ENCODE data around the gene PLXNA4. TPM values are rescaled to one million over a fixed set of nuclear protein-coding genes. Genes with fewer than 3 reads are reported as not detected.

Gene PLXNA4
- total RNA-seq, 4 donors from 2014 or later: 4.8 to 19.7 (median 10.7) TPM

- ATAC-seq: no peak
- Histone ChIP-seq H3K36me3 (no peaks in the 10 kb centered on the region), H3K9me3 (no peaks in the 10 kb centered on the region), H3K27ac (peak overlapping the region in 1 of 4 donors; percentile 26), H3K4me3 (no peak overlapping the region), H3K27me3 (no peaks in the 10 kb centered on the region), H3K4me1 (peaks cover 0 to 15% (median 0%) of the 10 kb centered on the region in 3 donors)
- no peak for TF ChIP-seq CTCF (IDR thresholded peaks at IDR 0.05)
- no peak for TF ChIP-seq EP300 (IDR thresholded peaks at IDR 0.05)
- TF ChIP-seq POLR2AphosphoS5 (IDR thresholded peaks at IDR 0.05): no peak
- TF ChIP-seq POLR2A (IDR thresholded peaks at IDR 0.05): no peak
- 86% methylated on average over 2 of the region's 2 CpGs; no CpG with 5 or more reads in 1 of the 2 donors for WGBS, 2 donors (ENCODE audit: low coverage in 1 of 2)
These were observed 152.0 kb downstream of the PLXNA4 start for GRCh38 chr7:132424277-132424676.

DNA sequence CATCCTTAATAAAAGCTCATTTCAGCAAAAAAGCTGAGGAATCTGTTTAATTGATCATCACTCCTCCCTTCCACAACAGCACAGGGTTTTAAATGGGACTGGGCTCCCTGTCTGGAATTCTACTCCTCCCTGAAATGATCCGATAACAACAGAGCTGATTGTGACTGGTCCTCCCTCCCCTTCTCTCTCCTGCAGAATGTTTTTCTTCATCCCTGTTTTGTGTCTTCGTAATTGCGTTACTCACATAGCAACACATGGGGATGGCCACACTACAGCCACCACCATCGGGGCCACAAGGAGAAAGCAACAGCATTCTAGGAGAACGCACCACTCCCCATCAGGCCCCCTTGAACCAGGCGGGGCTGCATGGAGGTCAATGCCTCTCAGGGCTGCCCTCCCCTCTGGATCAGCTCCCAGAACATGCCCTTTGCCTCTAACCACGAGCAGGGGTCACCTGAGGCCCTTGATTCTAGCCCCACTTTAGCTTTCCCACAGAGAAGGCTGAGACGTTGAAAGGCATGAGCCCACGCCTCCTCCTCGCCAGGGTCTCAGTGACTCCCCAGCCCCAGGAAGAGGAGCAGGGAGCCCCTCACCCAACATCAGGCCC is 152.6 kb downstream of the PLXNA4 start:
- peak overlapping the region in 2 of 4 donors; percentile 24 to 26 for H3K27ac ChIP-seq
- no peaks in the 10 kb centered on the region for H3K9me3 ChIP-seq
- WGBS, 2 donors (ENCODE audit: low coverage in 1 of 2): 67 to 77% methylated on average over 1 to 3 of the region's 10 CpGs
- no peak overlapping the region for H3K4me3 ChIP-seq
- no peaks in the 10 kb centered on the region for H3K27me3 ChIP-seq
- no peak for ATAC-seq
- TF ChIP-seq CTCF (IDR thresholded peaks at IDR 0.05): no peak
- no peak for TF ChIP-seq POLR2A (IDR thresholded peaks at IDR 0.05)
- TF ChIP-seq EP300 (IDR thresholded peaks at IDR 0.05): no peak
- no peak for TF ChIP-seq POLR2AphosphoS5 (IDR thresholded peaks at IDR 0.05)
- no peaks in the 10 kb centered on the region for H3K36me3 ChIP-seq
- peaks cover 0 to 21% (median 0%) of the 10 kb centered on the region in 3 donors for H3K4me1 ChIP-seq

GRCh38 chr7:132422502-132423111 is 153.7 kb downstream of the PLXNA4 start:
- H3K9me3 ChIP-seq: no peaks in the 10 kb centered on the region
- H3K27ac ChIP-seq: peak overlapping the region in 2 of 4 donors; percentile 24 to 35
- no peak overlapping the region for H3K4me3 ChIP-seq
- no peaks in the 10 kb centered on the region for H3K36me3 ChIP-seq
- peak; percentile 31 for ATAC-seq
- TF ChIP-seq POLR2A (IDR thresholded peaks at IDR 0.05) (no peak), EP300 (IDR thresholded peaks at IDR 0.05) (no peak), CTCF (IDR thresholded peaks at IDR 0.05) (no peak), POLR2AphosphoS5 (IDR thresholded peaks at IDR 0.05) (no peak)
- 52 to 83% methylated on average over 4 to 9 of the region's 12 CpGs for WGBS, 2 donors (ENCODE audit: low coverage in 1 of 2)
- H3K27me3 ChIP-seq: no peaks in the 10 kb centered on the region
- H3K4me1 ChIP-seq: peaks cover 0 to 23% (median 0%) of the 10 kb centered on the region in 3 donors

GRCh38 chr7:132420527-132420926 is 155.7 kb downstream of the PLXNA4 start:
- ATAC-seq: no peak

More at GRCh38 chr7:132420527-132420926, 155.7 kb downstream of the PLXNA4 start:
- Histone ChIP-seq H3K36me3 (no peaks in the 10 kb centered on the region), H3K9me3 (no peaks in the 10 kb centered on the region), H3K4me1 (peaks cover 0 to 23% (median 0%) of the 10 kb centered on the region in 3 donors), H3K27me3 (no peaks in the 10 kb centered on the region), H3K4me3 (no peak overlapping the region), H3K27ac (no peak overlapping the region)
- TF ChIP-seq POLR2AphosphoS5 (IDR thresholded peaks at IDR 0.05) (no peak), CTCF (IDR thresholded peaks at IDR 0.05) (no peak), POLR2A (IDR thresholded peaks at IDR 0.05) (no peak), EP300 (IDR thresholded peaks at IDR 0.05) (no peak)
- WGBS, 2 donors (ENCODE audit: low coverage in 1 of 2): 79 to 100% methylated on average over 2 of the region's 2 CpGs

Measured in gastroesophageal sphincter (tissue), 4 donors.